Stomach (tissue), 4 donors: Measurements from ENCODE around the gene FHIP2A.

Experiments
- EP300 ChIP-seq: sonication (generic); formaldehyde crosslinking; IDR thresholded peaks from one replicate; pipeline ENCODE4 v1.6.1; 2017; ENCODE audit warnings: antibody characterized with exemption
- POLR2A ChIP-seq, 4 donors: fragments of 450-650 bp; IDR thresholded peaks; one replicate each; pipeline ENCODE4 v1.6.1; 2016; ENCODE audit warnings: antibody characterized with exemption in 4 of 4, control low read depth in 2 of 4, mild to moderate bottlenecking in 1 of 4, moderate library complexity in 1 of 4
- POLR2AphosphoS5 ChIP-seq, 3 donors: sonication (generic); formaldehyde crosslinking; IDR thresholded peaks; one replicate each; pipeline ENCODE4 v1.6.1; 2016; ENCODE audit warnings: antibody characterized with exemption in 3 of 3
- TF ChIP-seq, protein P1 (sequence below), 7 experiments: fragments of 450-650 bp in 4 of 7; fragments of 200-600 bp in 3 of 7; sonication (generic) in 3 of 7; IDR thresholded peaks; one replicate each; pipeline ENCODE4 v1.5.1; 2016 to 2019; ENCODE audit warnings: antibody characterized with exemption in 7 of 7, control low read depth in 2 of 7, mild to moderate bottlenecking in 1 of 7

DNA sequence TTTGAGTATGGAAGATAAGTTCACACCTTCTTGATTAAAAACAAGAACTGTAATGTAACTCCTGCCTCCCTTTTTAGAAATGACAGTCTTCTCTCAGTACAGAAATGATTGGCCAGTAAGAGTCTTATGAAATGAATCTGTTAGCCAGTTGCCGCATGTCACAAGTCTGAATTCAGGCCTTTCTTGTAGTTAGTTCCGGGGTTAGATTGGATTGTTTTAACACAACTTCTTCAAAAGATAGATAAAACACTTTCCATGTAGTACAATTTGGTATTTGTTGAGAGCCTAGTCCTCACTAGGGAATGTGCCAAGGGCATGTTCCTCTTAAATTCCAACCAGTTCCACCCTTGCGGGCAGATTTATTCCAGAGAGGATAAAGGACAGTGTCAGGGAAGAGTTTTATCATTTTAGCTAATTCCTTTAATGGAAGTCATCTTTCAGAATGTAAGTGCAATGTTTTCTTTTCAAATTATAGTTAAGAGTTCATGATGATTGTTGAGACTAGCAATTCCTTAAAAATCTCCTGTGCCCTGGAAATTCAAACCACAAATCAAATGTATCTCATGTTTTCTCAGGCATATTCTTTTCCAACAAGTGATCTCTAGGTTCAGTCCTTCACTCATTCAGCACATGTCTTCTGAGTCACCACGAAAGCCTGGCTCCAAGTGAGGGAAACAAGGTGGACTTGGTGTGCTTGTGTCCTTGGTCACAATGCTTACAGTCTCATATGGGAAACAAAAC is 4.1 kb downstream of the FHIP2A start:
- TF ChIP-seq POLR2A (IDR thresholded peaks at IDR 0.05): no peak
- TF ChIP-seq POLR2AphosphoS5 (IDR thresholded peaks at IDR 0.05): no peak
- no peak for TF ChIP-seq EP300
- TF ChIP-seq, protein P1, sequence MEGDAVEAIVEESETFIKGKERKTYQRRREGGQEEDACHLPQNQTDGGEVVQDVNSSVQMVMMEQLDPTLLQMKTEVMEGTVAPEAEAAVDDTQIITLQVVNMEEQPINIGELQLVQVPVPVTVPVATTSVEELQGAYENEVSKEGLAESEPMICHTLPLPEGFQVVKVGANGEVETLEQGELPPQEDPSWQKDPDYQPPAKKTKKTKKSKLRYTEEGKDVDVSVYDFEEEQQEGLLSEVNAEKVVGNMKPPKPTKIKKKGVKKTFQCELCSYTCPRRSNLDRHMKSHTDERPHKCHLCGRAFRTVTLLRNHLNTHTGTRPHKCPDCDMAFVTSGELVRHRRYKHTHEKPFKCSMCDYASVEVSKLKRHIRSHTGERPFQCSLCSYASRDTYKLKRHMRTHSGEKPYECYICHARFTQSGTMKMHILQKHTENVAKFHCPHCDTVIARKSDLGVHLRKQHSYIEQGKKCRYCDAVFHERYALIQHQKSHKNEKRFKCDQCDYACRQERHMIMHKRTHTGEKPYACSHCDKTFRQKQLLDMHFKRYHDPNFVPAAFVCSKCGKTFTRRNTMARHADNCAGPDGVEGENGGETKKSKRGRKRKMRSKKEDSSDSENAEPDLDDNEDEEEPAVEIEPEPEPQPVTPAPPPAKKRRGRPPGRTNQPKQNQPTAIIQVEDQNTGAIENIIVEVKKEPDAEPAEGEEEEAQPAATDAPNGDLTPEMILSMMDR (IDR thresholded peaks at IDR 0.05): no peak
